Measurements from ENCODE around the gene LKAAEAR1.

LKAAEAR1 gene

GRCh38 chr20:64050261-64051032, 33.8 kb downstream of the LKAAEAR1 start:
- DNase-seq: peak in 2 of 4 experiments; percentile 26 to 50

- no peak for DNase-seq
Observed at GRCh38 chr20:64049878-64050260, 34.3 kb downstream of the LKAAEAR1 start.

GRCh38 chr20:64049060-64049877, 34.9 kb downstream of the LKAAEAR1 start, which contains the start of gene SOX18:
Gene SOX18 (minus strand): TSS chr20:64049639. CDS start chr20:64049516, 123 bp downstream.
- peak in 3 of 4 experiments; percentile 31 to 72 (median 52) for DNase-seq

GRCh38 chr20:64048402-64049044, 35.7 kb downstream of the LKAAEAR1 start:
- no peak for DNase-seq

GRCh38 chr20:64047968-64048401, 36.2 kb downstream of the LKAAEAR1 start:
- no peak for DNase-seq

GRCh38 chr20:64047046-64047389, 37.2 kb downstream of the LKAAEAR1 start:
- DNase-seq: no peak

- no peak for DNase-seq
Observed at GRCh38 chr20:64045346-64046011, 38.7 kb downstream of the LKAAEAR1 start.

- peak in 1 of 4 experiments; percentile 24 for DNase-seq
Observed at GRCh38 chr20:64044484-64045247, 39.5 kb downstream of the LKAAEAR1 start.

GRCh38 chr20:64043768-64044167, 40.4 kb downstream of the LKAAEAR1 start:
- no peak for DNase-seq

- DNase-seq: peak in 3 of 4 experiments; percentile 36 to 63 (median 53)
Observed at GRCh38 chr20:64042054-64042781, 42.0 kb downstream of the LKAAEAR1 start.

- no peak for DNase-seq
Observed at GRCh38 chr20:64041781-64042053, 42.5 kb downstream of the LKAAEAR1 start.

- DNase-seq: no peak
Observed at GRCh38 chr20:64041040-64041780, 43.0 kb downstream of the LKAAEAR1 start.

- no peak for DNase-seq
Observed at GRCh38 chr20:64040231-64041039, 43.8 kb downstream of the LKAAEAR1 start.

- DNase-seq: no peak
Observed at GRCh38 chr20:64039293-64040160, 44.7 kb downstream of the LKAAEAR1 start.

GRCh38 chr20:64038565-64039292, 45.5 kb downstream of the LKAAEAR1 start:
- DNase-seq: peak; percentile 65 to 89 (median 76)

- no peak for DNase-seq
Observed at GRCh38 chr20:64038224-64038564, 46.0 kb downstream of the LKAAEAR1 start.

GRCh38 chr20:64037498-64038213, 46.5 kb downstream of the LKAAEAR1 start:
- DNase-seq: no peak

GRCh38 chr20:64037199-64037497, 47.0 kb downstream of the LKAAEAR1 start:
- DNase-seq: no peak
